Lower leg skin (tissue), 3 donors: Measurements from ENCODE around the gene SPATA31D4.

Experiments
- CTCF ChIP-seq, 3 donors: fragments of 450-650 bp; IDR thresholded peaks; one replicate each; pipeline ENCODE4 v1.5.1; 2016; ENCODE audit warnings: antibody characterized with exemption in 3 of 3, mild to moderate bottlenecking in 3 of 3, moderate library complexity in 2 of 3
- POLR2A ChIP-seq, 2 donors: fragments of 450-650 bp; IDR thresholded peaks; one replicate each; pipeline ENCODE4 v1.6.1; 2016 to 2017; ENCODE audit warnings: antibody characterized with exemption in 2 of 2, mild to moderate bottlenecking in 1 of 2, moderate library complexity in 1 of 2

- TF ChIP-seq CTCF (IDR thresholded peaks at IDR 0.05) (no peak), POLR2A (IDR thresholded peaks at IDR 0.05) (no peak)
Observed at GRCh38 chr9:81886665-81887064, 41.6 kb upstream of the SPATA31D4 start.
